NB4 (cell line): ENCODE data around the gene TMTC2.

Source experiments
- CTCF ChIP-seq: IDR thresholded peaks from one replicate; pipeline ENCODE4 v1.5.1; 2012; ENCODE audit warnings: low read depth, low read length
- MAX ChIP-seq: IDR thresholded peaks from 2 replicates; pipeline ENCODE4 v1.6.1; 2011; ENCODE audit warnings: low read depth, low read length
- MYC ChIP-seq: IDR thresholded peaks from 2 replicates; pipeline ENCODE4 v1.6.1; 2011; ENCODE audit warnings: low read depth, low read length
- POLR2A ChIP-seq: IDR thresholded peaks from 2 replicates; pipeline ENCODE4 v1.6.1; 2011; ENCODE audit warnings: mild to moderate bottlenecking; ENCODE audit not compliant: insufficient read length; ENCODE audit errors: extremely low read depth

GRCh38 chr12:82848845-82849244 lies 162.1 kb downstream of the TMTC2 start:
- TF ChIP-seq CTCF (no peak), POLR2A (no peak), MYC (no peak), MAX (no peak)
